Thyroid gland (tissue), 4 donors: Measurements from ENCODE around the gene FBXO31. TPM values are rescaled to one million over a fixed set of nuclear protein-coding genes. Genes with fewer than 3 reads are reported as not detected.

Experiments
- DNase-seq, 2 donors: peaks; one replicate each; pipeline ENCODE4 v3.0.0-alpha.2; 2019
- H3K27ac ChIP-seq, 3 donors: fragments of 200-600 bp; sonication (generic); 1 replicate in 2 of 3; 2 replicates in 1 of 3; pipeline ENCODE4 v1.5.1; 2016 to 2019; ENCODE audit warnings: mild to moderate bottlenecking in 1 of 3, moderate library complexity in 1 of 3
- H3K27me3 ChIP-seq: fragments of 200-600 bp; sonication (generic); one replicate; pipeline ENCODE4 v1.5.1; 2019
- H3K36me3 ChIP-seq, 2 donors: fragments of 200-600 bp; sonication (generic); one replicate each; pipeline ENCODE4 v1.5.1; 2016 to 2019
- H3K4me1 ChIP-seq, 2 donors: fragments of 200-600 bp; sonication (generic); one replicate each; pipeline ENCODE4 v1.5.1; 2017 to 2019
- H3K4me3 ChIP-seq, 3 donors: fragments of 200-600 bp; sonication (generic); replicated peaks in 1 of 3; 1 replicate in 2 of 3; 2 replicates in 1 of 3; pipeline ENCODE4 v1.5.1; 2016; ENCODE audit warnings: mild to moderate bottlenecking in 1 of 3
- H3K9me3 ChIP-seq: fragments of 200-600 bp; sonication (generic); one replicate; pipeline ENCODE4 v1.5.1; 2017
- POLR2A ChIP-seq, 2 donors: fragments of 450-650 bp; IDR thresholded peaks; one replicate each; pipeline ENCODE4 v1.6.1; 2017; ENCODE audit warnings: antibody characterized with exemption in 2 of 2, mild to moderate bottlenecking in 2 of 2, moderate library complexity in 1 of 2
- WGBS, 2 donors: methylation state at CpG; one replicate each; pipeline ENCODE4 v1.1.5; 2017; 5-methylcytosine and 5-hydroxymethylcytosine counted together
- intact Hi-C: fragments of 100-400 bp; cut with DNase I; formaldehyde crosslinking; loops from one replicate; pipeline ENCODE4 v1.15.1; 2023
- total RNA-seq, 4 donors: library from RNA; depleted of rRNA; stranded (reverse); fragments of >200 nt; gene quantifications; one replicate each; pipeline ENCODE4 v1.2.3, GENCODE V29; 2016
- TF ChIP-seq, protein P1 (sequence below), 6 experiments: fragments of 200-600 bp in 3 of 6; fragments of 450-650 bp in 3 of 6; sonication (generic) in 3 of 6; IDR thresholded peaks; one replicate each; pipeline ENCODE4 v1.5.1; 2016 to 2019; ENCODE audit warnings: antibody characterized with exemption in 6 of 6, mild to moderate bottlenecking in 2 of 6, inconsistent platforms in 1 of 6, moderate library complexity in 1 of 6

Gene FBXO31
- total RNA-seq, 4 donors from 2014 or later: 23.8 to 62.5 (median 54.9) TPM

GRCh38 chr16:87360862-87361610 is 22.5 kb downstream of the FBXO31 start:
- intact Hi-C loops: no loop called here
- no peak overlapping the region for H3K27ac ChIP-seq

DNA sequence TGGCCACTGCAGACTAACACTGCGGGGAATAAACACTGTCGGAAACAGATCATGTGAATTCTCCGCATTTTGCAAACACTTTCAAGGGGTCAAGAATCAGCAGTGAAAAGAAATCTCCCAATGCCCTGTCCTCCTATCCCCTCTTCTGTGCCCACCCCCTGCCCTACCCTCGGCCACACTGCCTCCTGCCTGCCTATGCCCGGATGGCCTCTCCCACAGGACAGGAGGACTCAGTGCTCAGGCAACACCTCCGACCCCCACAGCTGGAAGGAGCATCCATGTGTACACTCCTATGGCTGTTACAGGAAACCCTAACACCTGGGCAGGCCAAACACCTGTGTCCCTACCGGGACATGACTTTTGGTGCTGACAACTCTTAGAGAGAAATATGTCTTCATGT is 24.5 kb downstream of the FBXO31 start:
- no peak overlapping the region for H3K4me3 ChIP-seq
- TF ChIP-seq POLR2A (IDR thresholded peaks at IDR 0.05): no peak
- TF ChIP-seq, protein P1, sequence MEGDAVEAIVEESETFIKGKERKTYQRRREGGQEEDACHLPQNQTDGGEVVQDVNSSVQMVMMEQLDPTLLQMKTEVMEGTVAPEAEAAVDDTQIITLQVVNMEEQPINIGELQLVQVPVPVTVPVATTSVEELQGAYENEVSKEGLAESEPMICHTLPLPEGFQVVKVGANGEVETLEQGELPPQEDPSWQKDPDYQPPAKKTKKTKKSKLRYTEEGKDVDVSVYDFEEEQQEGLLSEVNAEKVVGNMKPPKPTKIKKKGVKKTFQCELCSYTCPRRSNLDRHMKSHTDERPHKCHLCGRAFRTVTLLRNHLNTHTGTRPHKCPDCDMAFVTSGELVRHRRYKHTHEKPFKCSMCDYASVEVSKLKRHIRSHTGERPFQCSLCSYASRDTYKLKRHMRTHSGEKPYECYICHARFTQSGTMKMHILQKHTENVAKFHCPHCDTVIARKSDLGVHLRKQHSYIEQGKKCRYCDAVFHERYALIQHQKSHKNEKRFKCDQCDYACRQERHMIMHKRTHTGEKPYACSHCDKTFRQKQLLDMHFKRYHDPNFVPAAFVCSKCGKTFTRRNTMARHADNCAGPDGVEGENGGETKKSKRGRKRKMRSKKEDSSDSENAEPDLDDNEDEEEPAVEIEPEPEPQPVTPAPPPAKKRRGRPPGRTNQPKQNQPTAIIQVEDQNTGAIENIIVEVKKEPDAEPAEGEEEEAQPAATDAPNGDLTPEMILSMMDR (IDR thresholded peaks at IDR 0.05): no peak
- intact Hi-C loops: no loop called here
- H3K36me3 ChIP-seq: peaks cover 12 to 30% of the 10 kb centered on the region in 2 donors
- H3K9me3 ChIP-seq: no peaks in the 10 kb centered on the region
- no peak overlapping the region for H3K27ac ChIP-seq
- WGBS, 2 donors: 92 to 97% methylated on average over 5 to 7 of the region's 7 CpGs
- no peaks in the 10 kb centered on the region for H3K27me3 ChIP-seq
- H3K4me1 ChIP-seq: peaks cover 9 to 14% of the 10 kb centered on the region in 2 donors
- no peak for DNase-seq

More at GRCh38 chr16:87360862-87361610, 22.5 kb downstream of the FBXO31 start:
- Histone ChIP-seq H3K36me3 (peaks cover 15 to 30% of the 10 kb centered on the region in 2 donors), H3K4me1 (peaks cover 14 to 26% of the 10 kb centered on the region in 2 donors), H3K4me3 (no peak overlapping the region), H3K27me3 (no peaks in the 10 kb centered on the region), H3K9me3 (no peaks in the 10 kb centered on the region)
- no peak for DNase-seq
- 97 to 98% methylated on average over 13 to 16 of the region's 16 CpGs for WGBS, 2 donors
- no peak for TF ChIP-seq POLR2A (IDR thresholded peaks at IDR 0.05)
- TF ChIP-seq, protein P1 (IDR thresholded peaks at IDR 0.05): no peak

DNA sequence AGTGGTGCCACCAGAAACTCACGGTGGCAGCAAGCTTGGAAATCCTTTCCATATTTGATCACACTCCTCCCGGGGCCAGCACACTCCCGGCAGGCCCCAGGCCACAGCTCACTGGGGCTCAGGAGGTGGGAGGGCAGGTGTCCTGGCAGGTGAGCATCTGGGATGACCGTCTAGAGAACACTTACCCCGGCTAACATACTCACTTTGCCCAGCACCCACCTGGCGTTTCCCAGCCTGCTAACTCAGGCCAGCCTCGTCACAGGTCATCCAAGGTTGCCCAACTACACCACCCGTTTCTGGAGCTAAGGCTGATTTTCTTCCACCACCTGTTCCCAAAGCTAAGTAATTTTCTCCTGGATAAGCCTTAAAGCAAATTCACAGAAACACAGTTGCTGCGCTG is 24.9 kb downstream of the FBXO31 start:
- H3K4me1 ChIP-seq: peaks cover 5 to 10% of the 10 kb centered on the region in 2 donors
- H3K9me3 ChIP-seq: no peaks in the 10 kb centered on the region
- 84 to 95% methylated on average over 8 to 9 of the region's 9 CpGs for WGBS, 2 donors
- no peak overlapping the region for H3K4me3 ChIP-seq
- intact Hi-C loops: no loop called here
- DNase-seq: no peak
- TF ChIP-seq POLR2A (IDR thresholded peaks at IDR 0.05): no peak
- TF ChIP-seq, protein P1 (IDR thresholded peaks at IDR 0.05): no peak
- peaks cover 12 to 30% of the 10 kb centered on the region in 2 donors for H3K36me3 ChIP-seq
- no peaks in the 10 kb centered on the region for H3K27me3 ChIP-seq
- H3K27ac ChIP-seq: no peak overlapping the region

DNA sequence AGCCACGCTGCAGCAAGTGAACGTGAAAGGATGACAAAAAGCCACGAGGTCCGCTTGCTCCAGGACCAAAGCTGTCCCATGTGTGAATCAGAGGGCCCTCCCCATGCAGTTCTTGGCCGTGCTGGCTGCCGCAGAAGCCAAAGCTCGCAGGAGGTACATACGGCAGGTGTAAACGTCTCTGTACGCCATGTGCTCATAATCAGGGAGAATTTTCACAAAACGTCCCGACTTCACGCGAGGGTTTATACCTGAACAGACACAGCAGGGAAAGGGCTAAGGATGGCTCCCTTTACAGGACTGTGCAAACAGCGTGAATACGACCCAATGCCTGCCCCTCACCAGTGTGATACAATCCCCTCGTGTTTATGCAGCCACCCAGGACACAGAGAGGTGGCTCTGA is 25.3 kb downstream of the FBXO31 start:
- no peak for TF ChIP-seq POLR2A (IDR thresholded peaks at IDR 0.05)
- peaks cover under 1 to 6% of the 10 kb centered on the region in 2 donors for H3K4me1 ChIP-seq
- no peaks in the 10 kb centered on the region for H3K9me3 ChIP-seq
- peaks cover 12 to 30% of the 10 kb centered on the region in 2 donors for H3K36me3 ChIP-seq
- intact Hi-C loops: no loop called here
- 93% methylated on average over 17 of the region's 17 CpGs for WGBS, 2 donors
- H3K27ac ChIP-seq: no peak overlapping the region
- no peak overlapping the region for H3K4me3 ChIP-seq
- no peaks in the 10 kb centered on the region for H3K27me3 ChIP-seq
- DNase-seq: no peak

GRCh38 chr16:87356491-87356853 is 27.1 kb downstream of the FBXO31 start:
- H3K27me3 ChIP-seq: no peaks in the 10 kb centered on the region
- no peak overlapping the region for H3K27ac ChIP-seq
- intact Hi-C loops: no loop called here
- peaks cover 12 to 27% of the 10 kb centered on the region in 2 donors for H3K36me3 ChIP-seq
- no peaks in the 10 kb centered on the region for H3K4me1 ChIP-seq
- no peaks in the 10 kb centered on the region for H3K9me3 ChIP-seq
- no peak for TF ChIP-seq POLR2A (IDR thresholded peaks at IDR 0.05)
- H3K4me3 ChIP-seq: no peak overlapping the region
- 89 to 91% methylated on average over 7 to 8 of the region's 8 CpGs for WGBS, 2 donors
- no peak for DNase-seq

DNA sequence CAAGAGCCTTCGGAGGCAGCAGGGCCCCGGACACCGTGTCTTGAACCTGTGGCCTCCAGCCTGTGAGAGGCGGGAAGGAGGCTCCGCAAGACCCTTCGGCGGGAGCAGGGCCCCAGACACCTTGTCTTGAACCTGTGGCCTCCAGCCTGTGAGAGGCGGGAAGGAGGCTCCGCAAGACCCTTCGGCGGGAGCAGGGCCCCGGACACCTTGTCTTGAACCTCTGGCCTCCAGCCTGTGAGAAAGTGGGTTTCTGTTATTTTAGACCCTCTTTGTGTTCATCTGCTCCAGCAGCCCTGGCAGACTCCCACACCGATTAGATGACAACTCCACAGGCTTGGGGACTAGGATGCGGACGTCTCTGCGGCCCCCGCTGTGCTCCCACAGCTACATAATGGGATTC is 30.0 kb downstream of the FBXO31 start:
- intact Hi-C loops: no loop called here
- no peak for DNase-seq
- peaks cover 0 to 12% of the 10 kb centered on the region in 2 donors for H3K4me1 ChIP-seq
- no peak overlapping the region for H3K27ac ChIP-seq
- H3K27me3 ChIP-seq: no peaks in the 10 kb centered on the region
- no peak overlapping the region for H3K4me3 ChIP-seq
- H3K36me3 ChIP-seq: peaks cover 0 to 9% of the 10 kb centered on the region in 2 donors
- TF ChIP-seq, protein P1 (IDR thresholded peaks at IDR 0.05): no peak
- TF ChIP-seq POLR2A (IDR thresholded peaks at IDR 0.05): no peak
- H3K9me3 ChIP-seq: no peaks in the 10 kb centered on the region
- 94 to 96% methylated on average over 15 to 17 of the region's 17 CpGs for WGBS, 2 donors
